ENCODE results near the gene SF3B4. TPM values are rescaled to one million over a fixed set of nuclear protein-coding genes. Genes with fewer than 3 reads are reported as not detected.
A peak's percentile ranks its signal among the peaks of the same experiment; 100 is the strongest.
"Not testable (repeated sequence)": the region's sequence is repeated elsewhere in the genome, so short reads cannot be mapped to it uniquely, and the experiment has no call there.

SF3B4 gene
- total RNA-seq, 1 donor = 16.4 TPM

GRCh38 chr1:149896575-149896974 is 31.0 kb downstream of the SF3B4 start:
- TF ChIP-seq, protein P1, sequence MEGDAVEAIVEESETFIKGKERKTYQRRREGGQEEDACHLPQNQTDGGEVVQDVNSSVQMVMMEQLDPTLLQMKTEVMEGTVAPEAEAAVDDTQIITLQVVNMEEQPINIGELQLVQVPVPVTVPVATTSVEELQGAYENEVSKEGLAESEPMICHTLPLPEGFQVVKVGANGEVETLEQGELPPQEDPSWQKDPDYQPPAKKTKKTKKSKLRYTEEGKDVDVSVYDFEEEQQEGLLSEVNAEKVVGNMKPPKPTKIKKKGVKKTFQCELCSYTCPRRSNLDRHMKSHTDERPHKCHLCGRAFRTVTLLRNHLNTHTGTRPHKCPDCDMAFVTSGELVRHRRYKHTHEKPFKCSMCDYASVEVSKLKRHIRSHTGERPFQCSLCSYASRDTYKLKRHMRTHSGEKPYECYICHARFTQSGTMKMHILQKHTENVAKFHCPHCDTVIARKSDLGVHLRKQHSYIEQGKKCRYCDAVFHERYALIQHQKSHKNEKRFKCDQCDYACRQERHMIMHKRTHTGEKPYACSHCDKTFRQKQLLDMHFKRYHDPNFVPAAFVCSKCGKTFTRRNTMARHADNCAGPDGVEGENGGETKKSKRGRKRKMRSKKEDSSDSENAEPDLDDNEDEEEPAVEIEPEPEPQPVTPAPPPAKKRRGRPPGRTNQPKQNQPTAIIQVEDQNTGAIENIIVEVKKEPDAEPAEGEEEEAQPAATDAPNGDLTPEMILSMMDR (IDR thresholded peaks at IDR 0.05; ENCODE audit: insufficient read depth, low read depth, low read length) = no peak
- DNase-seq (ENCODE audit: low read depth) = no peak
- H3K4me3 ChIP-seq (ENCODE audit: low read depth, low read length) = no peak overlapping the region

DNA sequence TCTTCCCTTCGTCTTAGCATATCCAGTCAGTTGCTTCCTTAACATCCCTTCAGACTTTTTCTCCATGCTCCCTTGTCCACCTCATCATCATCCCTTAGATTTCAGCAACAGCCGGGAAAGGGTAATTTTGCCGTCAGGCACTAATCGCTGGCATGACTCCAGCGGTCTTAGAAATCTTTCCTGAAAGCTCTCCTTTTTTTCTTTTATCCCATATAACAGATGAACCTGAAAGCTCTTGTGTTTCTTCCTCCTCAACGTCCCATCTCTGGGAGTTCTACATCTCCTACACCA is 38.7 kb downstream of the SF3B4 start:
- TF ChIP-seq, protein P1 (IDR thresholded peaks at IDR 0.05; ENCODE audit: insufficient read depth, low read depth, low read length) = no peak
- peak overlapping the region; percentile 86 for H3K4me3 ChIP-seq (ENCODE audit: low read depth, low read length)
- DNase-seq (ENCODE audit: low read depth) = peak; percentile 55

DNA sequence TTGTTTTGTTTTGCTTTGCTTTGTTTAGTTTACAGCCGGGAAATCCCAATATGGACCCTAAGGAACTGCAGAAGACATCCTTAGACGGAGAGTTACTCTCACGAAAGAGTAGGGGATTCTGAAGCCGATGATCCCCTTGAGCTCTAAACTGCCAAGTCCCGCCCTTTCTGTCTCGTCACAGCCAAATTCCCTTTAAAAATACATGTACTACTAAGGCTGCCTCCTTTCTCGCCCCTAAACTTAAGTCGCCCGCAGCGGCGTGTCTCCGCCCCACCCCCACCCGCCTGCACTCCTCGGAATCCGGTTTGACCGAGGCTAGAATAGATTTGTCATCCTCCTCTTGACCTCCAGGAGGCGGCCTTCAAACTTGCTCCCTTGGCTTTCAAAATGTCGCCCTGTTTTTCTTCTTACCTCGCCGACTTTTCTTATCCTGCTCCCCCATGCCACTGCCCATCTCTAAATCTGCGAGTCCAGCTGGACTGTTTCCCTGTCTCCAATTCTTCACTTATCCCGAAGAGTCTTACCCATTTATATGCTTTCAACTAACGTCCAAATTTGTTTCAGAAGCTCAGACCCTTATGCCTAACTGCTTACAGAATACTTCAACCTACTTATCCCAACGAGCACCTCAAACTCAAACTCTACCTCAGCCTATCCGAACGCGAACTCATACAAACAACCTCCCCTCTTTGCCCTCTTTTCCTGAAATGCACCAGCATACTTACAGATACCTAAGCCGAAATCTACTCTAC is 39.2 kb downstream of the SF3B4 start:
- DNase-seq (ENCODE audit: low read depth) = peak; percentile 93
- H3K4me3 ChIP-seq (ENCODE audit: low read depth, low read length) = peak overlapping the region; percentile 86
- TF ChIP-seq, protein P1 (IDR thresholded peaks at IDR 0.05; ENCODE audit: insufficient read depth, low read depth, low read length) = peak; percentile 67

DNA sequence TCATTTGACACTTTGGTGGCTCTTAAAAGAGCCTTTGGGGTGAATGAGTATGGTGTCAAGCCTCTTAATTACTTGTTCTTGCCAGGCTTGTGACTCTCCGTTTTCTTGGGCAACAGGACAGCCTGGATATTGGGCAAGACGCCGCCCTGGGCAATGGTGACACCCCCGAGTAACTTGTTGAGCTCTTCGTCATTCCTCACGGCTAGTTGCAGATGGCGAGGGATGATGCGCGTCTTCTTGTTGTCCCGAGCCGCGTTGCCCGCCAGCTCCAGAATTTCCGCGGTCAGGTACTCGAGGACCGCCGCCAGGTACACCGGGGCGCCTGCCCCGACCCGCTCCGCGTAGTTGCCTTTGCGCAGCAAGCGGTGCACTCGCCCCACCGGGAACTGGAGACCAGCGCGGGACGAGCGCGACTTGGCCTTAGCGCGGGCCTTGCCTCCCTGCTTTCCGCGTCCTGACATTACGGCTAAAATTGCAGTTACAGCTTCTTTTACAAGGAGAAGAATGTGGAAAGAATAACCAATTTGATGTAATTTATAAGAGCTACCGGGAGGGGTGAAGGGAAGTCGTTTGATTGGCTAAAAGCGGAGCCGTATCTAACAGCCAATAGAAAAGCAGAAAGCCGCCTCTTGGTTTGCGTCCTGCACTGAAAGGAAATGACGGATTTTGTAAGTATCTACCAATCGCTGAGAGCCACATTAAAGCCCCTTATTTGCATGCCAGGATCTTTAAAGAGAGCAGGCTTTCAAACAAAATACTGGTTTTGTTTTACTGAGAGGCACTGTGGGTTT is 40.0 kb downstream of the SF3B4 start:
- H3K4me3 ChIP-seq (ENCODE audit: low read depth, low read length) = peak overlapping the region; percentile 86
- TF ChIP-seq, protein P1 (IDR thresholded peaks at IDR 0.05; ENCODE audit: insufficient read depth, low read depth, low read length) = no peak
- DNase-seq (ENCODE audit: low read depth) = peak; percentile 100

- not testable (repeated sequence) for DNase-seq (ENCODE audit: low read depth)
- peak overlapping the region; percentile 86 for H3K4me3 ChIP-seq (ENCODE audit: low read depth, low read length)
Observed at GRCh38 chr1:149887196-149887455, 40.5 kb downstream of the SF3B4 start.

- peak overlapping the region; percentile 86 for H3K4me3 ChIP-seq (ENCODE audit: low read depth, low read length)
- TF ChIP-seq, protein P1 (IDR thresholded peaks at IDR 0.05; ENCODE audit: insufficient read depth, low read depth, low read length) = no peak
- DNase-seq (ENCODE audit: low read depth) = peak; percentile 100
Observed at GRCh38 chr1:149886396-149887195, 41.0 kb downstream of the SF3B4 start.

GRCh38 chr1:149886121-149886395 is 41.5 kb downstream of the SF3B4 start:
- DNase-seq (ENCODE audit: low read depth) = not testable (repeated sequence)
- H3K4me3 ChIP-seq (ENCODE audit: low read depth, low read length) = peak overlapping the region; percentile 86

All from fibroblast of villous mesenchyme (primary cell).